Loucy (cell line): ENCODE data around the gene IREB2.

Experiments
- H2AFZ ChIP-seq: fragments of 200-600 bp; sonication (generic); 2 replicates; pipeline ENCODE4 v1.6.0; 2016; ENCODE audit warnings: antibody characterized with exemption, mild to moderate bottlenecking, low read length, moderate library complexity
- H3F3A ChIP-seq: fragments of 200-600 bp; 2 replicates; pipeline ENCODE4 v1.6.0; 2016; ENCODE audit warnings: antibody characterized with exemption, low read depth, mild to moderate bottlenecking
- H3K27me3 ChIP-seq: fragments of 200-600 bp; sonication (generic); 2 replicates; pipeline ENCODE4 v1.6.1; 2014; ENCODE audit warnings: low read length, mild to moderate bottlenecking; ENCODE audit not compliant: insufficient read depth, poor library complexity, severe bottlenecking
- H3K36me3 ChIP-seq: fragments of 200-600 bp; sonication (generic); 2 replicates; pipeline ENCODE4 v1.6.1; 2016; ENCODE audit warnings: low read length; ENCODE audit not compliant: insufficient read depth
- H3K4me1 ChIP-seq: fragments of 200-600 bp; sonication (generic); 2 replicates; pipeline ENCODE4 v1.5.1; 2014; ENCODE audit warnings: low read length, mild to moderate bottlenecking; ENCODE audit not compliant: insufficient read depth, poor library complexity, severe bottlenecking
- H3K4me2 ChIP-seq: fragments of 200-600 bp; sonication (generic); 2 replicates; pipeline ENCODE4 v1.6.0; 2014; ENCODE audit warnings: antibody characterized with exemption, low read length, low read depth, mild to moderate bottlenecking; ENCODE audit not compliant: poor library complexity, severe bottlenecking
- H3K4me3 ChIP-seq: fragments of 200-600 bp; sonication (generic); 2 replicates; pipeline ENCODE4 v1.5.1; 2014; ENCODE audit warnings: low read length, mild to moderate bottlenecking, mixed read lengths; ENCODE audit not compliant: poor library complexity, severe bottlenecking
- H3K79me2 ChIP-seq: fragments of 200-600 bp; sonication (generic); 2 replicates; pipeline ENCODE4 v1.6.1; 2014; ENCODE audit warnings: low read length; ENCODE audit not compliant: insufficient read depth
- H3K9ac ChIP-seq: fragments of 200-600 bp; sonication (generic); 2 replicates; pipeline ENCODE4 v1.6.0; 2014; ENCODE audit warnings: mild to moderate bottlenecking, low read depth, low read length, moderate library complexity; ENCODE audit not compliant: poor library complexity, severe bottlenecking
- H3K9me2 ChIP-seq: fragments of 200-600 bp; sonication (generic); replicated peaks from 2 replicates; pipeline ENCODE4 v1.6.1; 2016; ENCODE audit warnings: low read depth, low read length, mixed read lengths
- H3K9me3 ChIP-seq: fragments of 200-600 bp; sonication (generic); 2 replicates; pipeline ENCODE4 v1.6.1; 2014; ENCODE audit warnings: mild to moderate bottlenecking, antibody characterized with exemption, low read length, low read depth; ENCODE audit not compliant: insufficient read depth
- H4K20me1 ChIP-seq: fragments of 200-600 bp; sonication (generic); 2 replicates; pipeline ENCODE4 v1.6.0; 2014; ENCODE audit warnings: antibody characterized with exemption, low read length, mild to moderate bottlenecking; ENCODE audit not compliant: insufficient read depth, poor library complexity, severe bottlenecking
- EZH2phosphoT487 ChIP-seq: fragments of 200-600 bp; IDR thresholded peaks from 2 replicates; pipeline ENCODE4 v1.6.1; 2018; ENCODE audit warnings: antibody characterized with exemption, mild to moderate bottlenecking, moderate library complexity, borderline replicate concordance
- TF ChIP-seq, protein P1 (sequence below): fragments of 200-600 bp; sonication (generic); conservative IDR thresholded peaks from 2 replicates; pipeline ENCODE4 v1.5.1; 2014; ENCODE audit warnings: mild to moderate bottlenecking, antibody characterized with exemption, low read length

IREB2 gene

DNA sequence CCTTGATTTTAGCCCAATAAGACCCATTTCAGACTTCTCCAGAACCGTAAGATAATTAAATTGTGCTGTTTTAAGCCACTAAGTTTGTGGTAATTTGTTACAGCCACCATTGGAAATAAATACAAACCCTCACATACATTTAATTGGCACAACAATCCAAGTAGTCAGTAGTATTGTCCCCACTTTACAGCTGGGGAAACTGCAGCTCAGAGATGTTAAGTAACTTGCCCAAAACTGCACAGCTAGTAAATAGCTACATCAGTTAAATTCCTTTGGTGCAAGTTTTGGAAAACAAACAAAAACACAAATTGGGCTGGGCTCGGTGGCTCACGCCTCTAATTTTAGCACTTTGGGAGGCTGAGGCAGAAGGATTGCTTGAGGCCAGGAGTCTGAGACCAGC is 13.3 kb upstream of the IREB2 start:
- Histone ChIP-seq H3K9me3 (no peaks in the 10 kb centered on the region), H3K79me2 (no peaks in the 10 kb centered on the region), H3K27me3 (no peaks in the 10 kb centered on the region), H3K4me2 (no peak overlapping the region), H3K4me1 (peaks cover 30% of the 10 kb centered on the region), H2AFZ (no peak overlapping the region), H3K9me2 (no peaks in the 10 kb centered on the region), H3K4me3 (no peak overlapping the region), H4K20me1 (no peaks in the 10 kb centered on the region), H3F3A (peaks cover 6% of the 10 kb centered on the region; the same call in 1 of the 2 replicates), H3K36me3 (no peaks in the 10 kb centered on the region), H3K9ac (peak overlapping the region; percentile 39)
- TF ChIP-seq EZH2phosphoT487: no peak
- TF ChIP-seq, protein P1, sequence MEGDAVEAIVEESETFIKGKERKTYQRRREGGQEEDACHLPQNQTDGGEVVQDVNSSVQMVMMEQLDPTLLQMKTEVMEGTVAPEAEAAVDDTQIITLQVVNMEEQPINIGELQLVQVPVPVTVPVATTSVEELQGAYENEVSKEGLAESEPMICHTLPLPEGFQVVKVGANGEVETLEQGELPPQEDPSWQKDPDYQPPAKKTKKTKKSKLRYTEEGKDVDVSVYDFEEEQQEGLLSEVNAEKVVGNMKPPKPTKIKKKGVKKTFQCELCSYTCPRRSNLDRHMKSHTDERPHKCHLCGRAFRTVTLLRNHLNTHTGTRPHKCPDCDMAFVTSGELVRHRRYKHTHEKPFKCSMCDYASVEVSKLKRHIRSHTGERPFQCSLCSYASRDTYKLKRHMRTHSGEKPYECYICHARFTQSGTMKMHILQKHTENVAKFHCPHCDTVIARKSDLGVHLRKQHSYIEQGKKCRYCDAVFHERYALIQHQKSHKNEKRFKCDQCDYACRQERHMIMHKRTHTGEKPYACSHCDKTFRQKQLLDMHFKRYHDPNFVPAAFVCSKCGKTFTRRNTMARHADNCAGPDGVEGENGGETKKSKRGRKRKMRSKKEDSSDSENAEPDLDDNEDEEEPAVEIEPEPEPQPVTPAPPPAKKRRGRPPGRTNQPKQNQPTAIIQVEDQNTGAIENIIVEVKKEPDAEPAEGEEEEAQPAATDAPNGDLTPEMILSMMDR: no peak

DNA sequence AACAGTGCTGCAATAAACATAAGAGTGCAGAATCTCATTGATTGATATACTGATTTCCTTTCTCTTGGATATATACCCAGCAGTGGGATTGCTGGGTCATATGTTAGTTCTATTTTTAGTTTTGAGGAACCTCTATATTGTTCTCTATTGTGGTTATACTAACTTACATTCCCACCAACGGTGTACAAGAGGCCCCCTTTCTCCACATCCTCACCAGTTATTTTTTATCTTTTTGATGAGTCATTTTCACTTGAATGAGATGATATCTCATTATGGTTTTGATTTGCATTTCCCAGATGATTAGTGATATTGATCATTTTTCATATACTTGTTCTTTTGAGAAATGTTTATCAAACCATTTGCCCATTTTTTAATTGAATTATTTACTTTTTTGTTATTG is 12.4 kb upstream of the IREB2 start:
- H3K9me2 ChIP-seq: no peaks in the 10 kb centered on the region
- no peaks in the 10 kb centered on the region for H4K20me1 ChIP-seq
- H3K4me2 ChIP-seq: peak overlapping the region; percentile 59
- TF ChIP-seq, protein P1: no peak
- TF ChIP-seq EZH2phosphoT487: no peak
- peak overlapping the region; percentile 44 for H2AFZ ChIP-seq
- no peaks in the 10 kb centered on the region for H3K79me2 ChIP-seq
- H3K9me3 ChIP-seq: no peaks in the 10 kb centered on the region
- no peaks in the 10 kb centered on the region for H3K27me3 ChIP-seq
- H3K4me1 ChIP-seq: peaks cover 30% of the 10 kb centered on the region
- peaks cover 6% of the 10 kb centered on the region; the same call in 1 of the 2 replicates for H3F3A ChIP-seq
- no peaks in the 10 kb centered on the region for H3K36me3 ChIP-seq
- H3K4me3 ChIP-seq: peak overlapping the region; percentile 38
- peak overlapping the region; percentile 39 for H3K9ac ChIP-seq

GRCh38 chr15:78426300-78426699 is 11.7 kb upstream of the IREB2 start:
- Histone ChIP-seq H3K9ac (peak overlapping the region; percentile 39), H3K79me2 (no peaks in the 10 kb centered on the region), H3K9me2 (no peaks in the 10 kb centered on the region), H4K20me1 (no peaks in the 10 kb centered on the region), H3K4me1 (peaks cover 30% of the 10 kb centered on the region), H3K36me3 (no peaks in the 10 kb centered on the region), H3K27me3 (no peaks in the 10 kb centered on the region), H2AFZ (no peak overlapping the region), H3K4me2 (peak overlapping the region; percentile 59), H3F3A (peaks cover 6% of the 10 kb centered on the region; the same call in 1 of the 2 replicates), H3K9me3 (no peaks in the 10 kb centered on the region), H3K4me3 (peak overlapping the region; percentile 38)
- TF ChIP-seq EZH2phosphoT487: no peak
- TF ChIP-seq, protein P1: no peak
